ENCODE results near the gene GTF3C5.

GTF3C5 gene

GRCh38 chr9:133030317-133031129 is at the start of gene GTF3C5:
TSS of gene GTF3C5 (plus strand) at chr9:133030997. CDS start at chr9:133031012, 15 bp downstream.
- DNase-seq (ENCODE audit: low read depth), result peak; percentile 98
- TF ChIP-seq, protein P1, sequence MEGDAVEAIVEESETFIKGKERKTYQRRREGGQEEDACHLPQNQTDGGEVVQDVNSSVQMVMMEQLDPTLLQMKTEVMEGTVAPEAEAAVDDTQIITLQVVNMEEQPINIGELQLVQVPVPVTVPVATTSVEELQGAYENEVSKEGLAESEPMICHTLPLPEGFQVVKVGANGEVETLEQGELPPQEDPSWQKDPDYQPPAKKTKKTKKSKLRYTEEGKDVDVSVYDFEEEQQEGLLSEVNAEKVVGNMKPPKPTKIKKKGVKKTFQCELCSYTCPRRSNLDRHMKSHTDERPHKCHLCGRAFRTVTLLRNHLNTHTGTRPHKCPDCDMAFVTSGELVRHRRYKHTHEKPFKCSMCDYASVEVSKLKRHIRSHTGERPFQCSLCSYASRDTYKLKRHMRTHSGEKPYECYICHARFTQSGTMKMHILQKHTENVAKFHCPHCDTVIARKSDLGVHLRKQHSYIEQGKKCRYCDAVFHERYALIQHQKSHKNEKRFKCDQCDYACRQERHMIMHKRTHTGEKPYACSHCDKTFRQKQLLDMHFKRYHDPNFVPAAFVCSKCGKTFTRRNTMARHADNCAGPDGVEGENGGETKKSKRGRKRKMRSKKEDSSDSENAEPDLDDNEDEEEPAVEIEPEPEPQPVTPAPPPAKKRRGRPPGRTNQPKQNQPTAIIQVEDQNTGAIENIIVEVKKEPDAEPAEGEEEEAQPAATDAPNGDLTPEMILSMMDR (IDR thresholded peaks at IDR 0.05; ENCODE audit: low read depth, low read length, missing control alignments), result no peak
- H3K4me3 ChIP-seq (ENCODE audit: low read depth, low read length), result peak within 1 kb of the TSS; percentile 55
- in situ Hi-C loops (cut with HindIII; ENCODE audit: low sequenced_read_pairs), result no loop called here

GRCh38 chr9:132982458-132982857 is 48.3 kb upstream of the GTF3C5 start:
- H3K4me3 ChIP-seq (ENCODE audit: low read depth, low read length), result no peak overlapping the region
- in situ Hi-C loops (cut with HindIII; ENCODE audit: low sequenced_read_pairs), result no loop called here
- TF ChIP-seq, protein P1 (IDR thresholded peaks at IDR 0.05; ENCODE audit: low read depth, low read length, missing control alignments), result no peak
- no peak for DNase-seq (ENCODE audit: low read depth)

GRCh38 chr9:132983491-132984201 is 47.2 kb upstream of the GTF3C5 start:
- H3K4me3 ChIP-seq (ENCODE audit: low read depth, low read length), result no peak overlapping the region
- DNase-seq (ENCODE audit: low read depth), result no peak
- TF ChIP-seq, protein P1 (IDR thresholded peaks at IDR 0.05; ENCODE audit: low read depth, low read length, missing control alignments), result no peak
- in situ Hi-C loops (cut with HindIII; ENCODE audit: low sequenced_read_pairs), result no loop called here

DNA sequence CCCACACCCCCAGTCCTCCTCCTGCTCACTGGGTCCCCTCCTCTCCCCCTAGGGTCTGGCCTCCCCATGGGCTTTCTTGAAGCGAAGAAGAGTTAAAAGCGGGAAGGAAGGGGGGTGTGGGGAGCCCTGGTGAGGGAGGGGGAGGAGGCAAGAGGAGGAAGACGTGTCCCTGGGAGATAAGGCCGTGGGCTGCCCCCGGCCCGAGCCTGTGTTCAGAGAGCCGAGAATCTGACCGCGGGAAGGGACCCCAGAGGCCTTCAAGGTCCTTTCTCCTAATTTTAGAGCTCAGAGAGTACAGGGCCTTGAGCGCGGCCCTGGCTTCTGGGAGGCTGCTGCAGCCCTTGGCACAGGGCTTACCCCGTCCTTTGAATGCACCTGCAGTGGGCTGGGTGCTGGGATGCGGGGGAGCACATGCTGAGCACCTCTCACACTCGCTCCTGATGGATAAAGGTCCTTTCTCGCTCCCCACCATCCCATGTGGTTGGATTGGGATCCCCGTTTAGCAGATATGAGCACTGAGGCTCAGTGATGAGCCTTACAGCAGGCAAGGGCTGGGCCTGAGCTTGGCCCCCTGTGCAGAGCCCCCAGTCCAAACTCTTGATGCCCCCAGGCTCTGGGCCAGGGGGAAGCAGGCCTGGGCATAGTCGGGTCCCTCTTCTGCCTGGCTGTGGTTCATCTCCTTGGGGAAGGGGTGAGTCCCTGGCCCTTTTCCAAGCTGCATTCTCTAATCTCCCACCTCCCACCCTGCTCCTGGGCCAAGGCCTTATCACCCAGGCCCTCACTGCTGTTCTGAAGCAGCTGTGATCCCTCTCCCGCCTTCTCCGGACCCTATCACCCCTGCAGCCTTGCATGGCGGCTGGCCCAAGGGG is 46.4 kb upstream of the GTF3C5 start:
- TF ChIP-seq, protein P1 (IDR thresholded peaks at IDR 0.05; ENCODE audit: low read depth, low read length, missing control alignments), result no peak
- in situ Hi-C loops (cut with HindIII; ENCODE audit: low sequenced_read_pairs), result no loop called here

DNA sequence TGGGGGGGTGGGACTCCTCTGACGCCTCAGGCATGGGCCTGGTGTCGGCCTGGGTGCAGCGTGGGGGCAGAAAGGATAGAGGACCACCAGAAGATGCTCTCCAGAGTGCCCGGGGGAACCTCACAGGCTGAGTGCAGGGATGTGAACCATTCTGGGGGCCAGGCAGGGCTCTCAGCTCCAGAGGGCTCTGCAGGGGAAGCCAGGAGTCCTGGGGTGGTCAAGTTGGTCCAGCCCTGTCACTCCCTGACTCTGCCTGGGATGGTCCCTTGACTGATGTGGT is 45.8 kb upstream of the GTF3C5 start:
- H3K4me3 ChIP-seq (ENCODE audit: low read depth, low read length), result no peak overlapping the region
- TF ChIP-seq, protein P1 (IDR thresholded peaks at IDR 0.05; ENCODE audit: low read depth, low read length, missing control alignments), result no peak
- in situ Hi-C loops (cut with HindIII; ENCODE audit: low sequenced_read_pairs), result no loop called here
- no peak for DNase-seq (ENCODE audit: low read depth)

More for the DNA sequence above, 46.4 kb upstream of the GTF3C5 start:
- no peak overlapping the region for H3K4me3 ChIP-seq (ENCODE audit: low read depth, low read length)
- no peak for DNase-seq (ENCODE audit: low read depth)

DNA sequence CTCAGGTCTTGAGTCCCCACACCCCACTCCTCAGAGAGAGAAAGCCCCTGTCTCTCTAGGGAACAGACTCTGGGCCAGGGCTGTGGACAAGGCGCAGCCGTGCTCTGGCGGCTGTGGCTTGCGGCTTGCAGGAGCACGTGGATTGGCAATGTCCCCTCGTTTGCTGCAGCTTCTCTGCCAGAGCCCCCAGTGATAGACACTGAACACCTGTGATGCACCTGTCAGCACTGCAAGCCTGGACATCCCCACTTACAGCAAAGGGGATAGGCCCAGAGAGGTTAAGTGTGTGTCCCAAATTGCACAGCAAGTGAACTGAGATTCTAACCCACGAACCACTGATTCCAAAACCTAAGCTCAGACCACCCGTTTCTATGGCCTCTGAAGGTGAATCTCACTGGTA is 45.3 kb upstream of the GTF3C5 start:
- in situ Hi-C loops (cut with HindIII; ENCODE audit: low sequenced_read_pairs), result no loop called here
- no peak for DNase-seq (ENCODE audit: low read depth)
- TF ChIP-seq, protein P1 (IDR thresholded peaks at IDR 0.05; ENCODE audit: low read depth, low read length, missing control alignments), result no peak
- no peak overlapping the region for H3K4me3 ChIP-seq (ENCODE audit: low read depth, low read length)

Data from astrocyte of the cerebellum (primary cell).